SU-DHL-6 (cell line): ENCODE measurements around the gene ANO2.

Experiments used
- H2AFZ ChIP-seq: fragments of 200-600 bp; sonication (generic); 2 replicates; pipeline ENCODE4 v1.6.1; 2014; ENCODE audit warnings: low read depth, mild to moderate bottlenecking, moderate library complexity, mixed read lengths, antibody characterized with exemption, low read length; ENCODE audit not compliant: severe bottlenecking
- H3F3A ChIP-seq: fragments of 200-600 bp; shearing (Covaris generic); 2 replicates; pipeline ENCODE4 v1.6.0; 2016; ENCODE audit warnings: antibody characterized with exemption, mild to moderate bottlenecking; ENCODE audit not compliant: insufficient read depth
- H3K27ac ChIP-seq: fragments of 200-600 bp; sonication (generic); 2 replicates; pipeline ENCODE4 v1.5.1; 2016; ENCODE audit warnings: low read depth, mild to moderate bottlenecking, low read length, moderate library complexity, mixed read lengths
- H3K27me3 ChIP-seq: fragments of 200-600 bp; sonication (generic), shearing (Covaris generic); 2 replicates; pipeline ENCODE4 v1.6.0; 2014; ENCODE audit warnings: mild to moderate bottlenecking, low read length
- H3K36me3 ChIP-seq: fragments of 200-600 bp; sonication (generic); 2 replicates; pipeline ENCODE4 v1.6.1; 2014; ENCODE audit warnings: mild to moderate bottlenecking, low read length, mixed read lengths
- H3K4me2 ChIP-seq: fragments of 300-600, 200-600 bp; shearing (Covaris generic), sonication (generic); 2 replicates; pipeline ENCODE4 v1.6.0; 2014; ENCODE audit warnings: low read length, low read depth, mild to moderate bottlenecking; ENCODE audit not compliant: poor library complexity, severe bottlenecking
- H3K4me3 ChIP-seq: fragments of 200-600 bp; sonication (generic); 2 replicates; pipeline ENCODE4 v1.5.1; 2014; ENCODE audit warnings: antibody characterized with exemption, low read length, mild to moderate bottlenecking, mixed read lengths; ENCODE audit not compliant: insufficient read depth, poor library complexity, severe bottlenecking
- H3K79me2 ChIP-seq: fragments of 200-600 bp; sonication (generic); 2 replicates; pipeline ENCODE4 v1.6.1; 2014; ENCODE audit warnings: mild to moderate bottlenecking, low read length, moderate library complexity; ENCODE audit not compliant: insufficient read depth
- H3K9ac ChIP-seq: fragments of 200-600 bp; sonication (generic); 2 replicates; pipeline ENCODE4 v1.7.0; 2014; ENCODE audit warnings: mild to moderate bottlenecking, low read length
- H3K9me2 ChIP-seq: fragments of 200-600 bp; sonication (generic); replicated peaks from 2 replicates; pipeline ENCODE4 v1.6.1; 2014; ENCODE audit warnings: low read length; ENCODE audit not compliant: insufficient read depth
- H3K9me3 ChIP-seq: fragments of 200-600 bp; sonication (generic); 2 replicates; pipeline ENCODE4 v1.6.1; 2014; ENCODE audit warnings: low read length, mixed read lengths; ENCODE audit not compliant: insufficient read depth
- H4K20me1 ChIP-seq: fragments of 200-600 bp; sonication (generic); 2 replicates; pipeline ENCODE4 v1.6.1; 2014; ENCODE audit warnings: low read depth, mild to moderate bottlenecking, antibody characterized with exemption, low read length, moderate library complexity, mixed read lengths
- CTCF ChIP-seq: fragments of 200-600 bp; sonication (generic); IDR thresholded peaks from one replicate; pipeline ENCODE4 v1.5.1; 2017; ENCODE audit warnings: antibody characterized with exemption, mild to moderate bottlenecking, low read length, moderate library complexity; ENCODE audit not compliant: insufficient read depth, poor library complexity, severe bottlenecking
- EZH2phosphoT487 ChIP-seq: fragments of 200-600 bp; sonication (generic), shearing (Covaris generic); conservative IDR thresholded peaks from 2 replicates; pipeline ENCODE4 v1.6.1; 2018; ENCODE audit warnings: mild to moderate bottlenecking, antibody characterized with exemption, low read length, moderate library complexity, mixed read lengths

The ANO2 gene

GRCh38 chr12:5988088-5988487 is 43.0 kb upstream of the ANO2 start:
- TF ChIP-seq EZH2phosphoT487 (no peak), CTCF (no peak)
- H2AFZ ChIP-seq, result no peak overlapping the region

GRCh38 chr12:5987573-5987972 is 42.5 kb upstream of the ANO2 start:
- H3K9me2 ChIP-seq, result no peaks in the 10 kb centered on the region
- no peak overlapping the region for H3K27ac ChIP-seq
- no peaks in the 10 kb centered on the region for H3K36me3 ChIP-seq
- H3K4me3 ChIP-seq, result no peak overlapping the region
- no peaks in the 10 kb centered on the region for H3F3A ChIP-seq
- H3K27me3 ChIP-seq, result no peaks in the 10 kb centered on the region
- no peaks in the 10 kb centered on the region for H4K20me1 ChIP-seq
- H3K79me2 ChIP-seq, result no peaks in the 10 kb centered on the region
- H2AFZ ChIP-seq, result no peak overlapping the region
- no peak overlapping the region for H3K9ac ChIP-seq
- no peaks in the 10 kb centered on the region for H3K9me3 ChIP-seq
- no peak for TF ChIP-seq EZH2phosphoT487
- TF ChIP-seq CTCF, result no peak
- H3K4me2 ChIP-seq, result no peak overlapping the region

More at GRCh38 chr12:5988088-5988487, 43.0 kb upstream of the ANO2 start:
- no peak overlapping the region for H3K4me3 ChIP-seq
- no peaks in the 10 kb centered on the region for H3K27me3 ChIP-seq
- H3K79me2 ChIP-seq, result no peaks in the 10 kb centered on the region
- no peak overlapping the region for H3K4me2 ChIP-seq
- no peaks in the 10 kb centered on the region for H3K9me3 ChIP-seq
- no peaks in the 10 kb centered on the region for H4K20me1 ChIP-seq
- no peak overlapping the region for H3K27ac ChIP-seq
- no peaks in the 10 kb centered on the region for H3F3A ChIP-seq
- no peaks in the 10 kb centered on the region for H3K9me2 ChIP-seq
- no peak overlapping the region for H3K9ac ChIP-seq
- H3K36me3 ChIP-seq, result no peaks in the 10 kb centered on the region

GRCh38 chr12:5985471-5985870 is 40.4 kb upstream of the ANO2 start:
- Histone ChIP-seq H3K9me2 (no peaks in the 10 kb centered on the region), H3K79me2 (no peaks in the 10 kb centered on the region), H3K36me3 (no peaks in the 10 kb centered on the region), H3K27me3 (no peaks in the 10 kb centered on the region), H4K20me1 (no peaks in the 10 kb centered on the region), H3K4me3 (no peak overlapping the region), H3K27ac (no peak overlapping the region), H3K9me3 (no peaks in the 10 kb centered on the region), H3F3A (no peaks in the 10 kb centered on the region), H3K9ac (no peak overlapping the region), H3K4me2 (no peak overlapping the region), H2AFZ (no peak overlapping the region)
- TF ChIP-seq EZH2phosphoT487, result no peak
- no peak for TF ChIP-seq CTCF
